PC-3 (cell line): ENCODE data around the gene MCAT. TPM values are rescaled to one million over a fixed set of nuclear protein-coding genes. Genes with fewer than 3 reads are reported as not detected.
A peak's percentile ranks its signal among the peaks of the same experiment; 100 is the strongest.

Experiments used
- ATAC-seq: fragments of 200-7000 bp; cut with Tn5 transposase; 2 replicates; pipeline ENCODE4 v1.9.1; 2020; ENCODE audit warnings: mild to moderate bottlenecking, moderate library complexity
- BruUV-seq: library from RNA; stranded (reverse); fragments of 400-500 nt; replicated peaks from 2 replicates; lab custom pipeline; 2021; lab: Mats Ljungman, UMichigan
- CTCF ChIA-PET: fragments of 300-600 bp; sonication (Branson Sonifier 250); formaldehyde crosslinking; loops from one replicate; lab custom pipeline; 2022; ENCODE audit warnings: antibody characterized with exemption; lab: Charles Lee
- POLR2A ChIA-PET: fragments of 300-600 bp; sonication (Branson Sonifier 250); formaldehyde crosslinking; loops from one replicate; lab custom pipeline; 2022; ENCODE audit warnings: antibody characterized with exemption; ENCODE audit not compliant: unreplicated experiment; lab: Charles Lee
- DNase-seq: peaks from one replicate; pipeline ENCODE4 v3.0.0-alpha.2; 2015
- H2AFZ ChIP-seq: fragments of 300-600 bp; sonication (generic); 2 replicates; pipeline ENCODE4 v1.6.0; 2016; ENCODE audit warnings: antibody characterized with exemption, low read length
- H3F3A ChIP-seq: fragments of 300-600 bp; sonication (generic); one replicate; pipeline ENCODE4 v1.6.0; 2017; ENCODE audit warnings: antibody characterized with exemption, low read length, control low read depth, mild to moderate bottlenecking; ENCODE audit not compliant: unreplicated experiment
- H3K27ac ChIP-seq: fragments of 300-600 bp; sonication (generic); 2 replicates; pipeline ENCODE4 v1.5.1; 2016; ENCODE audit warnings: mild to moderate bottlenecking, low read length
- H3K27me3 ChIP-seq: fragments of 300-600 bp; sonication (generic); 2 replicates; pipeline ENCODE4 v1.6.1; 2016; ENCODE audit warnings: low read length, mixed read lengths
- H3K36me3 ChIP-seq: fragments of 300-600 bp; sonication (generic); 2 replicates; pipeline ENCODE4 v1.6.1; 2016; ENCODE audit warnings: low read depth, mixed run types, low read length, mixed read lengths
- H3K4me1 ChIP-seq: fragments of 300-600 bp; sonication (generic); 2 replicates; pipeline ENCODE4 v1.5.1; 2016; ENCODE audit warnings: low read length; ENCODE audit not compliant: insufficient read depth
- H3K4me2 ChIP-seq: fragments of 300-600 bp; sonication (generic); 2 replicates; pipeline ENCODE4 v1.6.0; 2016; ENCODE audit warnings: low read length
- H3K4me3 ChIP-seq: fragments of 300-600 bp; sonication (generic); 2 replicates; pipeline ENCODE4 v1.5.1; 2016; ENCODE audit warnings: mild to moderate bottlenecking, low read length, mixed read lengths
- H3K79me2 ChIP-seq: fragments of 300-600 bp; sonication (generic); 2 replicates; pipeline ENCODE4 v1.6.1; 2017; ENCODE audit warnings: low read length, mixed read lengths
- H3K9ac ChIP-seq: fragments of 300-600 bp; sonication (generic); 2 replicates; pipeline ENCODE4 v1.6.0; 2016; ENCODE audit warnings: mild to moderate bottlenecking, low read length
- H3K9me2 ChIP-seq: fragments of 300-600 bp; sonication (generic); replicated peaks from 2 replicates; pipeline ENCODE4 v1.6.1; 2016; ENCODE audit warnings: mixed run types, low read length, mixed read lengths
- H3K9me3 ChIP-seq: fragments of 300-600 bp; sonication (generic); 2 replicates; pipeline ENCODE4 v1.6.1; 2016; ENCODE audit warnings: low read length, mixed read lengths
- H4K20me1 ChIP-seq: fragments of 300-600 bp; sonication (generic); 2 replicates; pipeline ENCODE4 v1.6.1; 2016; ENCODE audit warnings: low read length, mixed read lengths
- EZH2 ChIP-seq: fragments of 300-600 bp; sonication (generic); IDR thresholded peaks from one replicate; pipeline ENCODE4 v1.6.1; 2017; ENCODE audit warnings: antibody characterized with exemption, mild to moderate bottlenecking, low read length; ENCODE audit not compliant: unreplicated experiment
- EZH2phosphoT487 ChIP-seq: fragments of 300-600 bp; sonication (generic); IDR thresholded peaks from 2 replicates; pipeline ENCODE4 v1.6.1; 2018; ENCODE audit warnings: mild to moderate bottlenecking, antibody characterized with exemption, low read length, borderline replicate concordance
- intact Hi-C: fragments of 100-400 bp; cut with micrococcal nuclease; formaldehyde crosslinking; loops from 2 replicates; pipeline ENCODE4 v1.9.0; 2023
- total RNA-seq: library from RNA; depleted of rRNA; stranded (reverse); fragments of >200 nt; gene quantifications from 2 replicates; pipeline ENCODE4 v1.2.3, GENCODE V29; 2014
- TF ChIP-seq, protein P1 (sequence below): fragments of 300-600 bp; sonication (generic); conservative IDR thresholded peaks from 2 replicates; pipeline ENCODE4 v1.5.1; 2017; ENCODE audit warnings: antibody characterized with exemption, low read depth, mild to moderate bottlenecking, low read length

Gene MCAT
- total RNA-seq, 1 experiment from 2014 or later = 29.2 TPM

DNA sequence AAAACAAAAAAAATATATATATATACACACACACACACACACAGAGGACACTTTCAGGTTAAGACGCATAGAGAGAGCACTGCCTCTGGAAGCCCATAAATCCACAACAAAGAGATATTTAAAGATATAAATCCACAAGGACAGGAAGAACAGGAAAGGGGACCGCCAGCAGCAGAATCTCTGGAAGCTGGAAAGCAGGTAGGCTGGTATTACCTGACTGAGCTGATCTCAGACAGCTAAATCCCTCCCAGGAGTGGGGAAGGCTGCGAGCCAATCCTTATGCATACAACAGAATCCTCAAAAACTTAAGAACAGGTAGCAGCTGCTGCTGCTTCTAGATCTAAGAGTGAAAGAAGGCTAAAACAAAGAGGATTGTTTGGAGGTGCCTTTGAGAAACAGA is 1.8 kb upstream of the MCAT start:
- intact Hi-C loops = no loop called here
- Histone ChIP-seq H2AFZ (no peak overlapping the region), H3K9me3 (no peaks in the 10 kb centered on the region), H3K36me3 (peaks cover 8% of the 10 kb centered on the region; the same call in 1 of the 2 replicates), H3K9me2 (no peaks in the 10 kb centered on the region), H3K4me1 (peaks cover 9% of the 10 kb centered on the region), H3K4me3 (no peak overlapping the region), H3K4me2 (no peak overlapping the region), H3K27ac (no peak overlapping the region), H4K20me1 (no peaks in the 10 kb centered on the region), H3F3A (no peaks in the 10 kb centered on the region), H3K27me3 (no peaks in the 10 kb centered on the region), H3K79me2 (peaks cover 30% of the 10 kb centered on the region), H3K9ac (no peak overlapping the region)
- POLR2A ChIA-PET = no interaction called here
- CTCF ChIA-PET = no interaction called here
- ATAC-seq = no peak
- TF ChIP-seq, protein P1, sequence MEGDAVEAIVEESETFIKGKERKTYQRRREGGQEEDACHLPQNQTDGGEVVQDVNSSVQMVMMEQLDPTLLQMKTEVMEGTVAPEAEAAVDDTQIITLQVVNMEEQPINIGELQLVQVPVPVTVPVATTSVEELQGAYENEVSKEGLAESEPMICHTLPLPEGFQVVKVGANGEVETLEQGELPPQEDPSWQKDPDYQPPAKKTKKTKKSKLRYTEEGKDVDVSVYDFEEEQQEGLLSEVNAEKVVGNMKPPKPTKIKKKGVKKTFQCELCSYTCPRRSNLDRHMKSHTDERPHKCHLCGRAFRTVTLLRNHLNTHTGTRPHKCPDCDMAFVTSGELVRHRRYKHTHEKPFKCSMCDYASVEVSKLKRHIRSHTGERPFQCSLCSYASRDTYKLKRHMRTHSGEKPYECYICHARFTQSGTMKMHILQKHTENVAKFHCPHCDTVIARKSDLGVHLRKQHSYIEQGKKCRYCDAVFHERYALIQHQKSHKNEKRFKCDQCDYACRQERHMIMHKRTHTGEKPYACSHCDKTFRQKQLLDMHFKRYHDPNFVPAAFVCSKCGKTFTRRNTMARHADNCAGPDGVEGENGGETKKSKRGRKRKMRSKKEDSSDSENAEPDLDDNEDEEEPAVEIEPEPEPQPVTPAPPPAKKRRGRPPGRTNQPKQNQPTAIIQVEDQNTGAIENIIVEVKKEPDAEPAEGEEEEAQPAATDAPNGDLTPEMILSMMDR = no peak
- no peak for TF ChIP-seq EZH2phosphoT487
- TF ChIP-seq EZH2 = no peak
- DNase-seq = peak; percentile 22
- BruUV-seq = no TSS peak

DNA sequence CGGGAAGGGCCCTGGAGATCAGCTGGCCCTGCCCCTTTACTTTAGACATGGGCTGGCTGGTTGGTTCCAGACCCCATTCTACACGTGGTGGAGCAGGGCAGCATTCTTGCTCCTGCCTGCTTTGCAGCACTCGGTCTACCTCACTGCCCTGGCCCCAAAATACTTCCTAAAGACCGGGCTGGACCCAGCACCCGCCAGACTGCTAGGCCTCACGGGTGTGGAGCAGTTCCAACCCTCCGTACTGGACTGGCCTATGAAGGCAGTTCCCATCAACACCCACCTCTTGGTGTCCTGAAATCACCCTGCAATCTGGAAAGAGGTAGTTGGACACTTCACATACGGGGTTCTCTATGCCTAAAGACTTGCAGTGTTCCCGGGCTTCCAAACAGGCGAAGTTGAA is 6.4 kb downstream of the MCAT start:
- Histone ChIP-seq H3K79me2 (peaks cover 22% of the 10 kb centered on the region), H2AFZ (no peak overlapping the region), H3K9me3 (no peaks in the 10 kb centered on the region), H4K20me1 (no peaks in the 10 kb centered on the region), H3K9ac (no peak overlapping the region), H3F3A (no peaks in the 10 kb centered on the region), H3K36me3 (peaks cover 16% of the 10 kb centered on the region), H3K4me2 (no peak overlapping the region), H3K4me1 (peaks cover 2% of the 10 kb centered on the region; the same call in 1 of the 2 replicates), H3K27ac (no peak overlapping the region), H3K27me3 (no peaks in the 10 kb centered on the region), H3K9me2 (no peaks in the 10 kb centered on the region), H3K4me3 (no peak overlapping the region)
- no peak for TF ChIP-seq EZH2phosphoT487
- TF ChIP-seq EZH2 = no peak
- TF ChIP-seq, protein P1 = no peak
- no peak for DNase-seq
- no TSS peak for BruUV-seq
- ChIA-PET CTCF (no interaction called here), POLR2A (no interaction called here)
- ATAC-seq = no peak
- intact Hi-C loops = no loop called here

DNA sequence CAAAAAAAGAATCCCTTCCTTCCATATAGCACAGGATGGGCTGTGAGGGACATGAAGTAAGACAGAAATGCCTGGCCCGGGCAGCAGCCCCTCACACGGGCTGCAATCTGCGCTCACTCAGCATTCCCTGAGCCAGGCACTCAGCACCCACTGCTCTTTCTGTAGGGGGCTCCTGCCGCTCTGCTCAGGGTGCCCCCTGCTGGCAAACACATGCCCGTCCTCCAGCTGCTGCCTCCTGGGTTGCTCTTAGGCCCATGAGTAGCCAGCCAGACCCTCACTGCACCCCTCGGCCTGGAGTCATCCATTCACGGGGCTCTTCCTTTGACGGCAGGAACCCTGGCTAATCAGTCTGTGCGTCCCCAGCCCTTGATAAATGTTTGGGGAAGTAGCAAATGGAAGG is 6.9 kb downstream of the MCAT start:
- no peak overlapping the region for H3K4me2 ChIP-seq
- H4K20me1 ChIP-seq = no peaks in the 10 kb centered on the region
- CTCF ChIA-PET = no interaction called here
- TF ChIP-seq EZH2 (no peak), EZH2phosphoT487 (no peak)
- TF ChIP-seq, protein P1 = peak; percentile 67
- peak; percentile 14 for DNase-seq
- H3K4me3 ChIP-seq = no peak overlapping the region
- no peak overlapping the region for H2AFZ ChIP-seq
- no peak overlapping the region for H3K9ac ChIP-seq
- POLR2A ChIA-PET = no interaction called here
- no peaks in the 10 kb centered on the region for H3K27me3 ChIP-seq
- BruUV-seq = no TSS peak
- H3K9me2 ChIP-seq = no peaks in the 10 kb centered on the region
- intact Hi-C loops = no loop called here
- H3K4me1 ChIP-seq = no peaks in the 10 kb centered on the region
- H3K9me3 ChIP-seq = no peaks in the 10 kb centered on the region
- peaks cover 16% of the 10 kb centered on the region for H3K36me3 ChIP-seq
- no peaks in the 10 kb centered on the region for H3F3A ChIP-seq
- H3K27ac ChIP-seq = no peak overlapping the region
- H3K79me2 ChIP-seq = peaks cover 17% of the 10 kb centered on the region
- 0 out of 2 replicates have a peak, but pooled peaks have one; percentile 40 for ATAC-seq
